Measurements from ENCODE around the gene EIF6.

GRCh38 chr20:35320396-35321126, 36.0 kb upstream of the EIF6 start:
- TF ChIP-seq CTCF (IDR thresholded peaks at IDR 0.05), result no peak
- TF ChIP-seq POLR2A (IDR thresholded peaks at IDR 0.05), result no peak
- TF ChIP-seq POLR2AphosphoS5 (IDR thresholded peaks at IDR 0.05), result no peak
- no peak for TF ChIP-seq EP300 (IDR thresholded peaks at IDR 0.05)
